WTC11 (cell line): ENCODE measurements around the gene DRAXIN. TPM values are rescaled to one million over a fixed set of nuclear protein-coding genes. Genes with fewer than 3 reads are reported as not detected.

Source experiments
- ATAC-seq: fragments of 200-7000 bp; cut with Tn5 transposase; 2 replicates; pipeline ENCODE4 v1.10.0; 2021; ENCODE audit warnings: mild to moderate bottlenecking, moderate library complexity
- CTCF ChIA-PET: fragments of 300-600 bp; sonication (Branson Sonifier 250); formaldehyde crosslinking; loops from one replicate; lab custom pipeline; 2021; ENCODE audit warnings: antibody characterized with exemption; lab: Charles Lee
- POLR2A ChIA-PET: fragments of 350-600 bp; sonication (Branson Sonifier 250); formaldehyde crosslinking; loops from one replicate; lab custom pipeline; 2021; ENCODE audit warnings: antibody characterized with exemption; lab: Charles Lee
- DNase-seq: peaks from one replicate; pipeline ENCODE4 v3.0.0; 2021; ENCODE audit warnings: low spot score
- H3K27ac Mint-ChIP-seq: 2 replicates; pipeline ENCODE4 v1.8.0; 2021; ENCODE audit warnings: mixed read lengths
- H3K27me3 Mint-ChIP-seq: 2 replicates; pipeline ENCODE4 v1.8.0; 2021; ENCODE audit warnings: low read depth, mild to moderate bottlenecking, moderate library complexity, mixed read lengths
- H3K36me3 Mint-ChIP-seq: 2 replicates; pipeline ENCODE4 v1.8.0; 2021; ENCODE audit warnings: mixed read lengths
- H3K4me1 Mint-ChIP-seq: 2 replicates; pipeline ENCODE4 v1.8.0; 2022; ENCODE audit warnings: mixed read lengths
- H3K4me3 Mint-ChIP-seq: 2 replicates; pipeline ENCODE4 v1.8.0; 2021; ENCODE audit warnings: mild to moderate bottlenecking, moderate library complexity, mixed read lengths
- H3K9me3 Mint-ChIP-seq: 2 replicates; pipeline ENCODE4 v1.8.0; 2021; ENCODE audit warnings: mixed read lengths
- CTCF ChIP-seq: fragments of 200-600 bp; IDR thresholded peaks from 2 replicates; pipeline ENCODE4 v1.8.0; 2022; ENCODE audit warnings: antibody characterized with exemption
- E2F1 ChIP-seq: sonication (generic); formaldehyde crosslinking; IDR thresholded peaks from 2 replicates; pipeline ENCODE4 v1.8.0; 2022; ENCODE audit warnings: mild to moderate bottlenecking, missing genetic modification reagents
- E2F4 ChIP-seq: sonication (generic); formaldehyde crosslinking; IDR thresholded peaks from 2 replicates; pipeline ENCODE4 v1.8.1; 2022; ENCODE audit warnings: low read depth, mild to moderate bottlenecking, moderate library complexity, missing genetic modification reagents, borderline replicate concordance
- ELF4 ChIP-seq: sonication (generic); formaldehyde crosslinking; IDR thresholded peaks from 2 replicates; pipeline ENCODE4 v1.8.1; 2022; ENCODE audit warnings: low read depth, mild to moderate bottlenecking, moderate library complexity, missing genetic modification reagents
- ERG ChIP-seq: fragments of 250-450 bp; sonication (Bioruptor Pico); IDR thresholded peaks from 2 replicates; pipeline ENCODE4 v1.8.0; 2021; ENCODE audit warnings: mild to moderate bottlenecking
- ETV6 ChIP-seq: sonication (generic); formaldehyde crosslinking; IDR thresholded peaks from 2 replicates; pipeline ENCODE4 v1.8.1; 2022; ENCODE audit warnings: mild to moderate bottlenecking, missing genetic modification reagents
- IRF1 ChIP-seq: sonication (generic); formaldehyde crosslinking; IDR thresholded peaks from 2 replicates; pipeline ENCODE4 v1.8.0; 2023; ENCODE audit warnings: missing genetic modification reagents
- IRF2 ChIP-seq: sonication (generic); formaldehyde crosslinking; IDR thresholded peaks from 2 replicates; pipeline ENCODE4 v1.8.0; 2022; ENCODE audit warnings: low read depth, missing genetic modification reagents, borderline replicate concordance
- JAZF1 ChIP-seq: fragments of 250-450 bp; sonication (Bioruptor Pico); IDR thresholded peaks from 2 replicates; pipeline ENCODE4 v1.9.0; 2021; ENCODE audit warnings: moderate library complexity, mild to moderate bottlenecking, inconsistent platforms
- PRDM15 ChIP-seq: sonication (generic); formaldehyde crosslinking; IDR thresholded peaks from 2 replicates; pipeline ENCODE4 v1.8.0; 2022; ENCODE audit warnings: missing genetic modification reagents
- RELA ChIP-seq: sonication (generic); formaldehyde crosslinking; IDR thresholded peaks from 2 replicates; pipeline ENCODE4 v1.8.1; 2022; ENCODE audit warnings: missing genetic modification reagents, mild to moderate bottlenecking, borderline replicate concordance
- SMAD4 ChIP-seq: sonication (generic); formaldehyde crosslinking; IDR thresholded peaks from 2 replicates; pipeline ENCODE4 v1.8.0; 2022; ENCODE audit warnings: mild to moderate bottlenecking, missing genetic modification reagents
- SOX15 ChIP-seq: fragments of 250-450 bp; sonication (Bioruptor Pico); IDR thresholded peaks from 2 replicates; pipeline ENCODE4 v1.9.0; 2021; ENCODE audit warnings: mild to moderate bottlenecking
- SP1 ChIP-seq: sonication (generic); formaldehyde crosslinking; conservative IDR thresholded peaks from 2 replicates; pipeline ENCODE4 v1.8.1; 2022; ENCODE audit warnings: missing genetic modification reagents
- TEAD4 ChIP-seq: sonication (generic); formaldehyde crosslinking; IDR thresholded peaks from 2 replicates; pipeline ENCODE4 v1.8.0; 2022; ENCODE audit warnings: mild to moderate bottlenecking, missing genetic modification reagents
- ZNF138 ChIP-seq: sonication (generic); formaldehyde crosslinking; conservative IDR thresholded peaks from 2 replicates; pipeline ENCODE4 v1.8.1; 2022; ENCODE audit warnings: mild to moderate bottlenecking, moderate library complexity, missing genetic modification reagents
- ZNF396 ChIP-seq: fragments of 250-450 bp; sonication (Bioruptor Pico); IDR thresholded peaks from 2 replicates; pipeline ENCODE4 v1.8.0; 2021; ENCODE audit warnings: mild to moderate bottlenecking, moderate library complexity, borderline replicate concordance
- total RNA-seq: library from RNA; stranded (reverse); gene quantifications from 3 replicates; pipeline ENCODE4 v1.2.3, GENCODE V29; 2021

DRAXIN gene
- total RNA-seq, 1 experiment from 2014 or later, result 12.0 TPM

- TF ChIP-seq E2F4 (no peak), CTCF (no peak), IRF2 (CRISPR knock-in tag) (no peak)
These were observed 36.3 kb upstream of the DRAXIN start (continued) for GRCh38 chr1:11654939-11655808.

- Mint-ChIP-seq H3K4me3 (no peak overlapping the region), H3K4me1 (peaks cover 16% of the 10 kb centered on the region), H3K9me3 (no peaks in the 10 kb centered on the region), H3K27ac (no peak overlapping the region), H3K27me3 (no peaks in the 10 kb centered on the region; the same call in 1 of the 2 replicates), H3K36me3 (peaks cover 47% of the 10 kb centered on the region)
- no peak for ATAC-seq
- DNase-seq, result no peak
- no peak for TF ChIP-seq ELF4 (CRISPR knock-in tag)
- TF ChIP-seq ZNF396 (CRISPR knock-in tag), result no peak
- TF ChIP-seq PRDM15 (CRISPR knock-in tag), result no peak
- no peak for TF ChIP-seq ETV6 (CRISPR knock-in tag)
- no peak for TF ChIP-seq RELA (CRISPR knock-in tag)
- no peak for TF ChIP-seq JAZF1 (CRISPR knock-in tag)
- no peak for TF ChIP-seq SP1
- no peak for TF ChIP-seq SMAD4 (CRISPR knock-in tag)
- TF ChIP-seq IRF2 (CRISPR knock-in tag), result no peak
- TF ChIP-seq ERG, result no peak
- no peak for TF ChIP-seq ZNF138 (CRISPR knock-in tag)
- TF ChIP-seq TEAD4 (CRISPR knock-in tag), result no peak
- TF ChIP-seq SOX15, result no peak
- TF ChIP-seq IRF1 (CRISPR knock-in tag), result no peak
- TF ChIP-seq E2F1 (CRISPR knock-in tag), result no peak
- CTCF ChIA-PET, result no interaction called here
- POLR2A ChIA-PET, result no interaction called here
These were observed 33.9 kb upstream of the DRAXIN start for GRCh38 chr1:11657654-11658053.
